Glutamatergic neuron (in vitro differentiated cells): Measurements from ENCODE around the gene NHSL2. TPM values are rescaled to one million over a fixed set of nuclear protein-coding genes. Genes with fewer than 3 reads are reported as not detected.

Experiments used
- DNase-seq: peaks from one replicate; pipeline ENCODE4 v3.0.0; 2022
- H3K27ac Mint-ChIP-seq: one replicate; pipeline ENCODE4 v1.8.0; 2020; ENCODE audit warnings: mild to moderate bottlenecking, mixed read lengths, inconsistent platforms; ENCODE audit not compliant: unreplicated experiment
- H3K27me3 Mint-ChIP-seq: one replicate; pipeline ENCODE4 v1.8.0; 2020; ENCODE audit warnings: mild to moderate bottlenecking, moderate library complexity, mixed read lengths, inconsistent platforms; ENCODE audit not compliant: unreplicated experiment
- H3K36me3 Mint-ChIP-seq: one replicate; pipeline ENCODE4 v1.8.0; 2020; ENCODE audit warnings: mild to moderate bottlenecking, mixed read lengths, inconsistent platforms; ENCODE audit not compliant: unreplicated experiment
- H3K4me1 Mint-ChIP-seq: one replicate; pipeline ENCODE4 v1.8.0; 2020; ENCODE audit warnings: mild to moderate bottlenecking, low read depth, mixed read lengths, inconsistent platforms; ENCODE audit not compliant: unreplicated experiment
- H3K4me3 Mint-ChIP-seq: one replicate; pipeline ENCODE4 v1.8.0; 2020; ENCODE audit warnings: mild to moderate bottlenecking, mixed read lengths, inconsistent platforms; ENCODE audit not compliant: unreplicated experiment
- H3K9me3 Mint-ChIP-seq: one replicate; pipeline ENCODE4 v1.8.0; 2020; ENCODE audit warnings: mild to moderate bottlenecking, moderate library complexity, mixed read lengths, inconsistent platforms; ENCODE audit not compliant: unreplicated experiment
- CTCF ChIP-seq: fragments of 200-600 bp; sonication (generic); IDR thresholded peaks from one replicate; pipeline ENCODE4 v1.5.0; 2021; ENCODE audit not compliant: partially characterized antibody, unreplicated experiment
- total RNA-seq: library from RNA; stranded (reverse); fragmentation: NEBNext Ultra II Directional; extraction: Animal tissue kit (Norgen Biotek cat#: 25700); gene quantifications from one replicate; pipeline ENCODE4 v1.2.1, GENCODE V29; 2021; ENCODE audit not compliant: unreplicated experiment

NHSL2 gene
- total RNA-seq, 1 donor from 2014 or later: 7.3 TPM

- no peak for DNase-seq
- Mint-ChIP-seq H3K27me3 (no peaks in the 10 kb centered on the region), H3K9me3 (peaks cover 11% of the 10 kb centered on the region), H3K4me3 (no peak overlapping the region), H3K27ac (no peak overlapping the region), H3K4me1 (peaks cover 4% of the 10 kb centered on the region), H3K36me3 (no peaks in the 10 kb centered on the region)
- no peak for TF ChIP-seq CTCF
Observed at GRCh38 chrX:72176981-72177380, 266.3 kb downstream of the NHSL2 start.

- Mint-ChIP-seq H3K4me1 (peaks cover 4% of the 10 kb centered on the region), H3K4me3 (no peak overlapping the region), H3K27ac (no peak overlapping the region), H3K9me3 (peaks cover 9% of the 10 kb centered on the region), H3K27me3 (no peaks in the 10 kb centered on the region), H3K36me3 (no peaks in the 10 kb centered on the region)
- no peak for TF ChIP-seq CTCF
- DNase-seq: no peak
Observed at GRCh38 chrX:72180539-72180938, 269.9 kb downstream of the NHSL2 start.

GRCh38 chrX:72181178-72182125 lies 270.8 kb downstream of the NHSL2 start, which contains the start of gene PIN4:
Gene PIN4, plus strand, starts transcription at chrX:72181757. Its CDS starts 29 bp downstream, at chrX:72181786.
- Mint-ChIP-seq H3K36me3 (no peaks in the 10 kb centered on the region), H3K9me3 (peaks cover 5% of the 10 kb centered on the region), H3K4me3 (no peak within 1 kb of the TSS), H3K4me1 (peaks cover 4% of the 10 kb centered on the region), H3K27me3 (no peaks in the 10 kb centered on the region), H3K27ac (no peak within 1 kb of the TSS)
- no peak for TF ChIP-seq CTCF
- DNase-seq: peak; percentile 84

GRCh38 chrX:72182924-72183323 lies 272.3 kb downstream of the NHSL2 start:
- Mint-ChIP-seq H3K9me3 (peaks cover 5% of the 10 kb centered on the region), H3K36me3 (no peaks in the 10 kb centered on the region), H3K27ac (no peak overlapping the region), H3K4me1 (peaks cover 4% of the 10 kb centered on the region), H3K4me3 (no peak overlapping the region), H3K27me3 (no peaks in the 10 kb centered on the region)
- no peak for DNase-seq
- no peak for TF ChIP-seq CTCF
